PC-3 (cell line): ENCODE results near the gene ECE1. TPM values are rescaled to one million over a fixed set of nuclear protein-coding genes. Genes with fewer than 3 reads are reported as not detected.

ENCODE experiments used
- ATAC-seq: fragments of 200-7000 bp; cut with Tn5 transposase; 2 replicates; pipeline ENCODE4 v1.9.1; 2020; ENCODE audit warnings: mild to moderate bottlenecking, moderate library complexity
- BruUV-seq: library from RNA; stranded (reverse); fragments of 400-500 nt; replicated peaks from 2 replicates; lab custom pipeline; 2021; lab: Mats Ljungman, UMichigan
- CTCF ChIA-PET: fragments of 300-600 bp; sonication (Branson Sonifier 250); formaldehyde crosslinking; loops from one replicate; lab custom pipeline; 2022; ENCODE audit warnings: antibody characterized with exemption; lab: Charles Lee
- POLR2A ChIA-PET: fragments of 300-600 bp; sonication (Branson Sonifier 250); formaldehyde crosslinking; loops from one replicate; lab custom pipeline; 2022; ENCODE audit warnings: antibody characterized with exemption; ENCODE audit not compliant: unreplicated experiment; lab: Charles Lee
- DNase-seq: peaks from one replicate; pipeline ENCODE4 v3.0.0-alpha.2; 2015
- H2AFZ ChIP-seq: fragments of 300-600 bp; sonication (generic); 2 replicates; pipeline ENCODE4 v1.6.0; 2016; ENCODE audit warnings: antibody characterized with exemption, low read length
- H3F3A ChIP-seq: fragments of 300-600 bp; sonication (generic); one replicate; pipeline ENCODE4 v1.6.0; 2017; ENCODE audit warnings: antibody characterized with exemption, low read length, control low read depth, mild to moderate bottlenecking; ENCODE audit not compliant: unreplicated experiment
- H3K27ac ChIP-seq: fragments of 300-600 bp; sonication (generic); 2 replicates; pipeline ENCODE4 v1.5.1; 2016; ENCODE audit warnings: mild to moderate bottlenecking, low read length
- H3K27me3 ChIP-seq: fragments of 300-600 bp; sonication (generic); 2 replicates; pipeline ENCODE4 v1.6.1; 2016; ENCODE audit warnings: low read length, mixed read lengths
- H3K36me3 ChIP-seq: fragments of 300-600 bp; sonication (generic); 2 replicates; pipeline ENCODE4 v1.6.1; 2016; ENCODE audit warnings: low read depth, mixed run types, low read length, mixed read lengths
- H3K4me1 ChIP-seq: fragments of 300-600 bp; sonication (generic); 2 replicates; pipeline ENCODE4 v1.5.1; 2016; ENCODE audit warnings: low read length; ENCODE audit not compliant: insufficient read depth
- H3K4me2 ChIP-seq: fragments of 300-600 bp; sonication (generic); 2 replicates; pipeline ENCODE4 v1.6.0; 2016; ENCODE audit warnings: low read length
- H3K4me3 ChIP-seq: fragments of 300-600 bp; sonication (generic); 2 replicates; pipeline ENCODE4 v1.5.1; 2016; ENCODE audit warnings: mild to moderate bottlenecking, low read length, mixed read lengths
- H3K79me2 ChIP-seq: fragments of 300-600 bp; sonication (generic); 2 replicates; pipeline ENCODE4 v1.6.1; 2017; ENCODE audit warnings: low read length, mixed read lengths
- H3K9ac ChIP-seq: fragments of 300-600 bp; sonication (generic); 2 replicates; pipeline ENCODE4 v1.6.0; 2016; ENCODE audit warnings: mild to moderate bottlenecking, low read length
- H3K9me2 ChIP-seq: fragments of 300-600 bp; sonication (generic); replicated peaks from 2 replicates; pipeline ENCODE4 v1.6.1; 2016; ENCODE audit warnings: mixed run types, low read length, mixed read lengths
- H3K9me3 ChIP-seq: fragments of 300-600 bp; sonication (generic); 2 replicates; pipeline ENCODE4 v1.6.1; 2016; ENCODE audit warnings: low read length, mixed read lengths
- H4K20me1 ChIP-seq: fragments of 300-600 bp; sonication (generic); 2 replicates; pipeline ENCODE4 v1.6.1; 2016; ENCODE audit warnings: low read length, mixed read lengths
- EZH2 ChIP-seq: fragments of 300-600 bp; sonication (generic); IDR thresholded peaks from one replicate; pipeline ENCODE4 v1.6.1; 2017; ENCODE audit warnings: antibody characterized with exemption, mild to moderate bottlenecking, low read length; ENCODE audit not compliant: unreplicated experiment
- EZH2phosphoT487 ChIP-seq: fragments of 300-600 bp; sonication (generic); IDR thresholded peaks from 2 replicates; pipeline ENCODE4 v1.6.1; 2018; ENCODE audit warnings: mild to moderate bottlenecking, antibody characterized with exemption, low read length, borderline replicate concordance
- intact Hi-C: fragments of 100-400 bp; cut with micrococcal nuclease; formaldehyde crosslinking; loops from 2 replicates; pipeline ENCODE4 v1.9.0; 2023
- total RNA-seq: library from RNA; depleted of rRNA; stranded (reverse); fragments of >200 nt; gene quantifications from 2 replicates; pipeline ENCODE4 v1.2.3, GENCODE V29; 2014
- TF ChIP-seq, protein P1 (sequence below): fragments of 300-600 bp; sonication (generic); conservative IDR thresholded peaks from 2 replicates; pipeline ENCODE4 v1.5.1; 2017; ENCODE audit warnings: antibody characterized with exemption, low read depth, mild to moderate bottlenecking, low read length

ECE1 gene
- total RNA-seq, 1 experiment from 2014 or later = 86.8 TPM

DNA sequence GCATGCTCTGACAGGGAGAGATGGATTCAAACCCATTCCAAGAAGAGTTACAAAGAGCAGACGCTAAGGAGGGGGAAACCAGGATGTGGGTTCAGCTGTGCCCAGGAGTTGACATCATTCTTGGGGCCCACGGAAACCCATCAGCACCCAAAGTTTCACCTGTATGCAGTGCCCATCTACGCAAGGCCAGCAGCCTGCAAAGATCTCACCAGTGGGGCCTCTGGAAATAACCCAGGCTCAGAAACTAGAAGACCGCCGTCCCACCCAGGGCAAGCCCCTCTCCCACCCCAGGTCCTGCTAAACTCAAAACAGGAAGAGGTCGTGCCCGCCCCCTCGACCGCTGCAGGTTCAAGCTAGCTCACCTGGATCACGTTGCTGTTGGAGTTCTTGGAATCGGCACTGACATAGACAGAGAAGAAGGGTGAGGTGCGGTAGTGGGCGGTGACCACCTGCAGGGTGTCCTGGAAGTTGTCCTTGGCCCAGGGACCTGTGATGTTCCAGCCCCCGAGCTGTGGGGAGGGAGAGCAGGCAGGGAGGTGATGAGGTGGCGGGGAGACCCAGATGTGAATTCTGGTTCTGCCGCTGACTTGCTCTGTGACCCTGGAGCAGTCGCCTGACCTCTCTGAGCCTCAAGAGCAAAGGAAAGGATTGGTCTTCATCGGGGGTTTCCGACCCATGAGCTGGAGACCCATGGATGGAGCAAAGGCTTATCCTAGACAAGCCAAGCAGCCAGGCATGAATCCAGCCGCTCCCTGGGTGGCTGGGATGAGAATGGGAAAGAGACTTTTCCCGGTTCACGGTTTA is 31.7 kb downstream of the ECE1 start:
- Histone ChIP-seq H3K4me1 (peaks cover 26% of the 10 kb centered on the region), H3K9me3 (no peaks in the 10 kb centered on the region), H3F3A (no peaks in the 10 kb centered on the region), H4K20me1 (no peaks in the 10 kb centered on the region), H3K27ac (no peak overlapping the region), H3K4me3 (no peak overlapping the region), H3K27me3 (no peaks in the 10 kb centered on the region), H3K4me2 (no peak overlapping the region), H2AFZ (no peak overlapping the region), H3K79me2 (no peaks in the 10 kb centered on the region), H3K36me3 (0 out of 2 replicates have a peak, but pooled peaks cover 11% of the 10 kb centered on the region), H3K9ac (no peak overlapping the region), H3K9me2 (no peaks in the 10 kb centered on the region)
- DNase-seq (no peak), ATAC-seq (no peak)
- intact Hi-C loops = no loop called here
- POLR2A ChIA-PET = no interaction called here
- TF ChIP-seq EZH2phosphoT487 (no peak), EZH2 (no peak)
- TF ChIP-seq, protein P1, sequence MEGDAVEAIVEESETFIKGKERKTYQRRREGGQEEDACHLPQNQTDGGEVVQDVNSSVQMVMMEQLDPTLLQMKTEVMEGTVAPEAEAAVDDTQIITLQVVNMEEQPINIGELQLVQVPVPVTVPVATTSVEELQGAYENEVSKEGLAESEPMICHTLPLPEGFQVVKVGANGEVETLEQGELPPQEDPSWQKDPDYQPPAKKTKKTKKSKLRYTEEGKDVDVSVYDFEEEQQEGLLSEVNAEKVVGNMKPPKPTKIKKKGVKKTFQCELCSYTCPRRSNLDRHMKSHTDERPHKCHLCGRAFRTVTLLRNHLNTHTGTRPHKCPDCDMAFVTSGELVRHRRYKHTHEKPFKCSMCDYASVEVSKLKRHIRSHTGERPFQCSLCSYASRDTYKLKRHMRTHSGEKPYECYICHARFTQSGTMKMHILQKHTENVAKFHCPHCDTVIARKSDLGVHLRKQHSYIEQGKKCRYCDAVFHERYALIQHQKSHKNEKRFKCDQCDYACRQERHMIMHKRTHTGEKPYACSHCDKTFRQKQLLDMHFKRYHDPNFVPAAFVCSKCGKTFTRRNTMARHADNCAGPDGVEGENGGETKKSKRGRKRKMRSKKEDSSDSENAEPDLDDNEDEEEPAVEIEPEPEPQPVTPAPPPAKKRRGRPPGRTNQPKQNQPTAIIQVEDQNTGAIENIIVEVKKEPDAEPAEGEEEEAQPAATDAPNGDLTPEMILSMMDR = no peak
- no TSS peak for BruUV-seq
- CTCF ChIA-PET = interaction anchor here (1.0 kb wide), 1 partner anchor 110 kb away, joined by 3 read pairs; no protein-coding TSS in a partner anchor

DNA sequence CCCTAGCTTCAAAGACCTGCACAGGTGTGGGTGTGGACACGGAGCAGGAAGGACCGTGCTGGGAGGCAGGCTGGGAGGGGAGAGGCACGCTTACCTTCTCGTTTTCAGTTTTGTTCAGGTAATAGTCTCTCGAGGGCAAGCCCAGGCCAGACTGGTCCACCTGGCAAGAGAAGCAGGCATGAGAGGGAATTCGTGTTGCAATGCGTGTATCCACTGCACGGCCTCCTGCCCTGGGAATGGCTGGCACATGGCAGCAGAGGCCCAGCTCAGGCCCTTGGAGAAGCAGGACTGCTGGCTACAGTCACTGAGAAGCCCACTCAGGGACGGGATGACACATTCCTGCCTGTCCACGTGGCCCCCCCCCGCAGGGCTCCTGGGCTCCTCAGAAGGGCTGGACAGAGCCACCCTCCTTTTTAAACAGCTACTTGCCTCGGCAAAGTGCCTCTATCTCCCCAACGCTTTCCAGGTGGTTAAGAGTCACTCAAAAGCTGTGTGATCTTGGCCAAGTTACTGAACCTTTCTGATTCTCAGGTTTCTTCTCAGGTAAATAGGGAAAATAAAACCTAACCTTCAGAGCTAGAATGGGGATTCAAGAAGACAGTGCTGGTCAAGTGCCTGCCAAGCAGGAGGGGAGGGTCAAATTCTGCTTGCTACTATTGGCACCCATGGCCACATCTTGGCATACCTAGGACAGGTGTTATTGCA is 32.7 kb downstream of the ECE1 start:
- Histone ChIP-seq H3K9me3 (no peaks in the 10 kb centered on the region), H4K20me1 (no peaks in the 10 kb centered on the region), H3K4me3 (no peak overlapping the region), H3K4me2 (no peak overlapping the region), H3K9me2 (no peaks in the 10 kb centered on the region), H3K27me3 (no peaks in the 10 kb centered on the region), H3K9ac (no peak overlapping the region), H3K27ac (no peak overlapping the region), H3K79me2 (no peaks in the 10 kb centered on the region), H3K36me3 (0 out of 2 replicates have a peak, but pooled peaks cover 11% of the 10 kb centered on the region), H3K4me1 (peaks cover 24% of the 10 kb centered on the region), H2AFZ (no peak overlapping the region), H3F3A (no peaks in the 10 kb centered on the region)
- CTCF ChIA-PET = interaction anchor here (1.0 kb wide), 1 partner anchor 111 kb away, joined by 3 read pairs; no protein-coding TSS in a partner anchor
- POLR2A ChIA-PET = no interaction called here
- intact Hi-C loops = no loop called here
- TF ChIP-seq EZH2phosphoT487 (no peak), EZH2 (no peak)
- TF ChIP-seq, protein P1 = no peak
- ATAC-seq (no peak), DNase-seq (no peak)
- no TSS peak for BruUV-seq
